IPS-NIHi7 (cell line): ENCODE data around the gene GREB1.

ENCODE experiments used
- DNase-seq: peaks from one replicate; pipeline ENCODE4 v3.0.0; 2012; ENCODE audit warnings: mixed read lengths; ENCODE audit errors: extremely low spot score

The GREB1 gene

DNA sequence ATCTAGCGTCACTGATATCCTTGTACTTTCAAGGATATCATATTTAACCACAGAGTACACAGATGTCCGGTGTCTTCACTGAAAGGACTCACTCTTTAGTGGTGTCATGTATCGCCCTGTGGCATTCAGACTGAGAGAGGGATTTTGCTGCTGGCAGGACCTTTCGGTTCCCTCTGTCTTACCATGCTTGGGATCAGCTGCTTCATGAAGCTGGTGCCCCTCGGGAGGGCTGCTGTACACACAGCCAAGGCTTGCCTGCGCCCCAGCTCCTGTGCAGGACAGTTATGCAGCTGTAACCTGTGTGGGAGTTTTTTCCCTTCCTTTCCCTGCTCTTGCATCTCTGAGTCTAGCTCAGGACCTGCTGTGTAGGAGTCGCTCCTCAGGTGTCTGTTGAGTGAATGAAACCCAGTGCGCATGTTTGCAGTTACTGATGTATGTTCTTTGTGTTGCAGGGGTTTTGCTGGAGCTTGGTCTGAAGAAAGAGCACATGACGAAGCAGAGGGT lies 64.4 kb downstream of the GREB1 start:
- no peak for DNase-seq

DNA sequence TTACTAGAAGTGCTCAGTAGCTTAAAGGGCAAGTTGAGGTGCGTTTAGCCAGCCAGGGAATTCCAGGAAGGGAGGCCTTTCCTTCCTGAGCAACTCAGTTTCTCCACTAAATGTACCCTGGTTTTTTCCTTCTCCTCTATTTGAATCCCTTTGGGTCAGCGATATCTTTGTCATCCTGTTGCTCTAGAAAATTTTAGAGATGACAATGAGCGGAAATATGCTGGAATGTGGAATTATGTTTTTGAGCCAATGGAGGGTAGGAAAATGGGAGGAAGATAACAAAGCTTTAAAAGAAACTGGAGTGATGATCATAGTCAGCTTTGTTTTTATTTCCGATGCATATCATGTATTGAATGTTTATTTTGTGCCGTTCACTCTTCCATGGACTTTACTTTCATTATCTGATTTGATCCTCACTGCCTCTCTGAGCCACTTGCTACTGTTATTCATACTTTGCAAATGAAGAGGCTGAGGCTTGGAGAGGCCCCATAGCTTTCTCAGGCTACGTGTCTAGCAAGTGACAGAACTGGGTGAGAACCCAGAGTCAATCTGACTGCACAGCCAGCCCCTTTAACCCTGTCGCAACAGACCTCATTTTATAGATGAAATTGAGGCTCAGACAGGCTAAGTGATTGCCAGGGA lies 68.8 kb downstream of the GREB1 start:
- no peak for DNase-seq

DNA sequence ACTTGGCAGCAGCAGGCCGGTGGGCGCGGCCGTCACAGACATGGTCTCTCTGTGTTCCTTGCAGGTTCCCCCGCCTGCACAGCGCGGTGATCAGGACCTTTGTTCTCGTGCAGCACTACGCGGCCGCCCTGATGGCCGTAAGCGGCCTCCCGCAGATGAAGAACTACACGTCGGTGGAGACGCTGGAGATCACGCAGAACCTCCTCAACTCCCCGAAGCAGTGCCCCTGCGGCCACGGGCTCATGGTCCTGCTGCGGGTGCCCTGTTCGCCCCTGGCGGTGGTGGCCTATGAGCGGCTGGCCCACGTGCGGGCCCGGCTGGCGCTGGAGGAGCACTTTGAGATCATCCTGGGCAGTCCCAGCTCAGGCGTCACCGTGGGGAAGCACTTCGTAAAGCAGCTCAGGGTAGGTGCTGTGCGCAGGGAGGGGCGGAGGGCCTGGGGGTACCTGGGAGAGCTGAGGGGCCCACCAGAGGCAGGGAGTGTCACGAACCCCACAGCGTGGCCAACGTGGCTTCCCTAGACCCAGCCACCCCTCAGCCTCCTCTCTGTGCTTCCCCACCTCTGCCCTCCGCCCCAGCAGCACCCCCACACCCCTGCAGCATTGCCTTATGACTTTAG lies 76.9 kb downstream of the GREB1 start:
- DNase-seq, result no peak

DNA sequence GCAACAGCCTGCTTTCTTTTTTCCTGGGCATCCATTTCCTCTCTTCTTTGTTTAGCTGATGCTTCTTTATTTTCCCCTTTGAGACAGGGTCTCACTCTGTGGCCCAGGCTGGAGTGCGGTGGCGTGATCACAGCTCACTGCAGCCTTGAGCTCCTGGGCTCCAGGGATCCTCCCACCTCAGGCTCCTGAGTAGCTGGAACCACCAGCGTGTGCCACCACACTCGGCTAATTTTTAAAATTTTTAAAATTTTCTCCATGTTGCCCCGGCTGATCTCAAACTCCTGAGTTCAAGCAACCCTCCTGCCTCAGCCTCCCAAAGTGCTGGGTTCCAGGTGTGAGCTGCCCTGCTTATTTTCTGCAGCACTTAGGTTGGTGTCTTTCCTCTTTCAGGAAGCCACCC lies 77.4 kb downstream of the GREB1 start:
- no peak for DNase-seq

DNA sequence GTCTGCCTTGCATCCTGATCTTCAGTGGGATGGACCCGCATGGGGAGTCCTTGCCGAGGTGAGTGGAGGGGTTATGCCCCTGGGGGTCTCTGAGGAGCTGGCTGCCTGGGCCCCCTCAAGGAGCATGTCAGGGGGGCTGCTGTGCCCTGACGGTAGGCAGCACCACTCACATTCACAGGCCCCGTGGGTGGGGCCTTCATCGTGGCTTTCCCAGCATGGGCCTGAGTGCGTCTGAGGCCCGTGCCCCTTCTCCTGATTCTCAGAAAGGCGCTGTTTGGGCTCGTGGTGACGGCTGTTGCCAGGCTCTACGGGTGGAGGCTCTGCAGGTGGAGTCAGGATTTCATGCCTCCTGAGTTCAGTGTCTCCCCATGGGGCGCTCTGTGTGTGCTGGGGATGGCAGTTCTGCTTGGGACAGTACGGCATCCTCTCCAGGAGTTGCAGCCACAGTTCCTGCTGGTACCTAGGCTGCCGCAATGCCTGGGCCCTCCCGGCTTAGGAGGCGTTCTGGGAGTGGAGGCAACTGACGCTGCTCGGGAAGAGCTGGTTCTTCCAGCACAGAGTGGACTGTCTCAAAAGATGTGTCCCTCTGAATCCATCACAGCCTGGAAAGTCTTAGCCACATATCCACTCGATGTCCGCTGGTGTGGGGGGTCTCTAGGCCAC lies 78.8 kb downstream of the GREB1 start:
- DNase-seq, result no peak

DNA sequence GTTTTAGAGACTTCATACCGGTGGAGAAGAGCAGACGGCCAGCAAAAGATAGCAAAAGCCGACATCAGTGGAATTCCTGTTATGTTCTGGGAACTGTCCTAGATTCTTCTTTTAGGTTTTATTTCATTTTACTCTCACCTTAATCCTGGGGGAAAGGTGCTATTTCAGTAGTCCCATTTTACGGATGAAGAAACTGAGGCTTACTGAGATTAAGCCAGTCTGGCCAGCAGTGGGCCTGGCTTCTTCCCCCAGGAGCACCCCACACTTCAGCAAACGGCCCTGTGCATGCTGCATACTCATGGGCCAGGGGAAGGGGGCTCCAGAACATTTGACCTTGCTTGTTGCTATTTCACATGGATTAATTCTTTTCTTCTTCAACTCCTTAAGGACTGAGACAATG lies 79.5 kb downstream of the GREB1 start:
- DNase-seq, result no peak

DNA sequence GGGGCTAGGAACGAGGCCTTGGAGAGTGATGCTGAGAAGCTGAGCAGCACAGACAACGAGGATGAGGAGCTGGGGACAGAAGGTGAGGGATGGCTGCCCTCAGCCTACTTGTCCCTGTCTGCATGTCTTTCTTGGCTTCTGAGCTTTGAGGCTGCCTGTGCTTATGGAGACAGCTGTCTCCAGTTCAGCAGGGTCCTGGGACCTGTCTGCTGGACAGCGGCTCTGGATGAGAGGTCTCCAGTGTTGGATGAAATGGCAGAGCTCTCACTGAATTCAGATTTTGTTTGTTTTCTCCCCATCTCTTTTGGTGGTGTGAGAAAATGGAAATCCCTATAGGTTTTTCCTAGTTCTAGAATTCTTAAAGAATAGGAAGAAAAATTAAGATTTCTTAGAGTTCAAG lies 81.4 kb downstream of the GREB1 start:
- DNase-seq, result no peak

DNA sequence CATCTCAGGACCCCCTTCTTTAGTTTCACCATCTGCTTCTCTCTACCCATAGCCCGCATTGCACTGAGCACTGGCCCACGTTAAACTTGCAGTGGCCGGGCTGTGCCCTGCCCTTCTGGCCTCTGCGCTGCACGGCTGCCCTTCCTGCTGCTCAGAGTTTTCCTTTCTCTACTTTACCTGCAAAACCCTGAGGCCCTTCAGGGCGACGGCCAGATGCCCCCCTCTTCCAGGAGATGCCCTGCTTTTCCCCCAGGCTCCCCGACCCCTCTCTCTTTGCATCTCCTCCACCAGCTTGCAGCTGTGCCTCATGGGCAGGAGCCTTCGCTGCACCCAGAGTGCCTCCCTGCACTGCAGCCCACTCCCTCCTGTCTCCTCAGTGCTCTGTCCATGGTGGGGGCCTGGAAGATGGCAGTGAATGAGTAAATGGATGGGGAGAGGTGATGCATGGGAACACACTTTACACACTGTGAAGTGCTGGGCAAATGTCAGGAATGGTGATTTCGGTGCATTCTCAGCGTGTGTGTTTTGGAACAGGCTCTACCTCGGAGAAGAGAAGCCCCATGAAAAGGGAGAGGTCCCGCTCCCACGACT lies 82.3 kb downstream of the GREB1 start:
- no peak for DNase-seq

DNA sequence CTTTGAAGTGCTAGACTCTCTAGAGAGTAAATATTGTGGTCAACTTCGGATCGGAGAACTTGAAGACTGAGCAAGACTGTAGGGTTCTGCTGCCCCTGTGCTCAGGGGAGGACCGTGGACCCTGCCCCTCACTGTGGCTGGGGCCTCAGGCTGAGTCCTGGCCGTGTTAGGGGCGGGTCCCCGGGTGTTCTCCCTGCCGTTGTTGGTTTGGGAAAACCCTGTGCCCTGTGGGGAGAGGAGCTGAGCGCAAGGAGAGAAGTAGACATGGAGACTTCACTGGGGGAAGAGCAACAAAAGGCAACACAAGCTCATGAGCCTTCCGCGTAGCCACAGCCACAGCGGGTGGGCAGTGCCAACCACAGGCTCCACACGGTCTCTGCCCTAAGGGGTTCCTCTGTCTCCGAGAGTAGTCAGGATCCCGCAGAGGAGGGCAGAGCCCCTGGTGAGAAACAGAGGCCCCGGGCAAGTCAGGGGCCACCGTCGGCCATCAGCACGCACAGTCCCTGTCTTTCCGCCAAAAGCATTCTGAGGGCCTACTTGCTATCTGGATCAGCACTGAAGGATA lies 83.1 kb downstream of the GREB1 start:
- no peak for DNase-seq

DNA sequence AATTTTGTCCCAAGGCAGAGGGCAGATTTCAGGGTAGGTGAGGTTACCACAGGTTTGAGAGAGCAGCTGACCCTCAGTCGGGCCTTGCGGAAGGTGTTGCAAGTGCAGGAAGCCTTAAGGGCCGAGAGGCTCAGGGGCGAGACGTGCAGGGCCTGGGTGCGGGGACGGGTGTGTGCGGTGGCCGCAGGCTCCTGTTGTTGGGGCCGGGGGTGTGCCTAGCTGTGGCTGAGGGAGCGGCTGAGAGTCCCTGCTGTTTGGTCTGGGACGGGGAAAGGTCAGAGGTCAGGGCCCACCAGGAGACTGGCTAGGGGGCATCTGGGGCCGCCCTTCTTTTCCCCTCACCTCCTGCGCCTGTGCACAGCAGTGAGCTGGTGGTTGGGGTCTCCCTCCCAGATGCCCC lies 83.7 kb downstream of the GREB1 start:
- no peak for DNase-seq

DNA sequence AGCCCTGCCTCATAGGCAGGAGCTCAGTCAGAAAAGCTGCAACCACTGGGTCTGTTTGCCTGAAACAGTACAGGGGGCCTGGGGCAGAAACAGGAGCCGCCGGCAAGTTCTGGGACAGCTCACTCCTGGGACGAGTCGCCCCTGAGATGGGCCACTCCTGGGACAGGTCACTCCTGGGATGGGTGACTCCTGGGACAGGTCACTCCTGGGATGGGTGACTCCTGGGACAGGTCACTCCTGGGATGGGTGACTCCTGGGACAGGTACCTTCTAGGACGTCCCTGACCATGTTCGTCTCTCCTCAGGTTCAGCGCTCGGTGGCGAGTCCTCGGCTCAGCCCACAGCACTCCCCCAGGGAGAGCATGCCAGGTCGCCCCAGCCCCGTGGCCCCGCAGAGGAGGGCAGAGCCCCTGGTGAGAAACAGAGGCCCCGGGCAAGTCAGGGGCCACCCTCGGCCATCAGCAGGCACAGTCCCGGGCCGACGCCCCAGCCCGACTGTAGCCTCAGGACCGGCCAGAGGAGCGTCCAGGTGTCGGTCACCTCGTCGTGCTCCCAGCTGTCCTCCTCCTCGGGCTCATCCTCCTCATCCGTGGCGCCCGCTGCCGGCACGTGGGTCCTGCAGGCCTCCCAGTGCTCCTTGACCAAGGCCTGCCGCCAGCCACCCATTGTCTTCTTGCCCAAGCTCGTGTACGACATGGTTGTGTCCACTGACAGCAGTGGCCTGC lies 84.3 kb downstream of the GREB1 start:
- DNase-seq, result no peak

DNA sequence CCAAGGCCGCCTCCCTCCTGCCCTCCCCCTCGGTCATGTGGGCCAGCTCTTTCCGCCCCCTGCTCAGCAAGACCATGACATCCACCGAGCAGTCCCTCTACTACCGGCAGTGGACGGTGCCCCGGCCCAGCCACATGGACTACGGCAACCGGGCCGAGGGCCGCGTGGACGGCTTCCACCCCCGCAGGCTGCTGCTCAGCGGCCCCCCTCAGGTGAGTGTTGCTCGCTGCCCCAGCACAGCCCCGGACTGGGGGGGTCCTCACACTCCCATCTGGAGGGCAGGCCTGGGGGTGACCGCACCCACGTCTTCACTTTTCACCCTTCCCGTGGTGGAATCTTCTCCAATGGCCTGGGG lies 84.8 kb downstream of the GREB1 start:
- DNase-seq, result no peak

DNA sequence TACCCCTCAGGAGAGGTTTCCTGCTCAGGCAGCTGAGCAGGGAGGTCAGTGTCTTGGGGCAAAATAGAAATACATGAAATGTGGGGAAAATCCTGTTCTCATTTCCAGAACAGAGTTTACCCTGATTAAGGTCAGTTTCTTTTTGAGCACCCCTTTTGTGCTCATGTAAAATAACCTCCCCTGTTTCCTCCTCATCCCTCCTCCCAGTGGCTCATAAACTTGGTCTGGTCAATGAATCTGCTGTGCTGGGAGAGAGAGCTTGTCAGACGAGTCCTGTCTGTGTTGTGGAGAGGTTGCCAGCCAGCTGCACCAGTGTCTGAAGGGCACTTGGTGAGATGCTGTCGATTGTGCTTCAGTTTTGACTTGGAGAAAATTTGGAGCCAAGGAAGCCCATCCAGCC lies 87.6 kb downstream of the GREB1 start:
- no peak for DNase-seq

DNA sequence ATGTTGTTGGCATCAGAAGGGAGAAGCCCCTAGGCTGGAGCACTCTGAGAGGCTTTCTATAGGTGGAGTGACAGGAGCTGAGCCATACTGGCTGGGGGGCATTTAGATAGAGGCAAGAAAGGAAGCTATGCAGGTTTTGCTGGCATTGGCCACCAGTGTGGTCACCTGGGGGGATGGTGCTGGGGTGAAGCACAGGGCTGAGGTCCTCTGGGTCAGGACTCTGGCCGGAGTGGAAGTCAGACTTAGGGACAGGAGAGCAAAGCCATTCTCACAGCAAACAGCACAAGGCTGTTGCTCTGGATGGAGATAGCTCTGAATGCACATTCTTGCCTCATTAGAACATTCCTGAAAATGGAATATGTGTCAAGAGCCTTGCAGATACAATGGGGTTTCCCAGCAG lies 88.8 kb downstream of the GREB1 start:
- DNase-seq, result no peak

DNA sequence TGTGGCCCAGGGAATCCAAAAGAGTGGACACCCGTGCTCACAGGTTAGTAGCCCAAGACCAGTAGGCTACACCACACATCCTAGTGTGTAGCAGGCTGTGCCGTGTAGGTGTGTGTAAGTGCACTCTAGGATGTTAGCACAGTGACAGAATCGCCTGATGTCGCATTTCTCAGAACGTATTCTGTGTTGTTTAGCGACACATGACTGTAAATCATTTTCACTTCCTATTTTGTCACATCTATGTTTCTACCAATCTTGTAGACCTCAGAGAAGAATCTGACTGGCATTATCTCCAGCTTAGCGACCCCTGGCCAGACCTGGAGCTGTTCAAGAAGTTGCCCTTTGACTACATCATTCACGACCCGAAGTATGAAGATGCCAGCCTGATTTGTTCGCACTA lies 91.0 kb downstream of the GREB1 start:
- DNase-seq, result no peak

DNA sequence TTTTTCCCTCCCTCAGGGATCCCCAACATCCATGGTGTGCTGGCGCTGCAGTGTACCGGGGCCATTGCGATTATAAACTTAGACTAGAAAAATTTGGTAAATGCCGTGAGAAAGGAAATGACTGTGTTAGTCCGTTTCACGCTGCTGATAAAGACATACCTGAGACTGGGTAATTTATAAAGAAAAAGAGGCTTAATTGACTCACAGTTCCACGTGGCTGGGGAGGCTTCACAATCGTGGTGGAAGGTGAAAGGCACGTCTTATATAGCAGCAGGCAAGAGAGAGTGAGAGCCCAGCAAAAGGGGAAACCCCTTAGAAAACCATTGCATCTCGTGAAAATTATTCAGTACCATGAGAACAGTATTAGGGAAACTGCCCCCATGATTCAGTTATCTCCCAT lies 91.8 kb downstream of the GREB1 start:
- DNase-seq, result no peak

DNA sequence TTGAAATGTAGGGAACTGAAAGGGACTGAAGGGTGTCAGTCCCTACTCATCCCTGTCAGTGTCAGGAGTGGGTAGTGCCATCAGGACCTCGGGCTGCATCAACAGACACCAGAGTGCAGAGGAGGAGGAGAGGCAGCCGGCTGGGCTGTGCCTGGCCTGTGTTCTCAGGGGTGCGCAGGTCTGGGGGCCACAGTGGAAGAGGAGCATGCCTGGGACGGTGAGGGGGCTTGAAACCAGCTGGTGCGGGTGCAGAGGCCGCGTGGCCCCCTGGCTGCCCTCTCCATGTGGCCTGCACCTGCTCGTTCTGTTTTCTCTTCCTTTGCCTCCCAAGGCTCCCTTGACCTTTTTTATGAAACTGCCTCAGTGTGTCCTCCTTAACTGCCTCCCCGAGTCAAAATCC lies 94.8 kb downstream of the GREB1 start:
- DNase-seq, result no peak

DNA sequence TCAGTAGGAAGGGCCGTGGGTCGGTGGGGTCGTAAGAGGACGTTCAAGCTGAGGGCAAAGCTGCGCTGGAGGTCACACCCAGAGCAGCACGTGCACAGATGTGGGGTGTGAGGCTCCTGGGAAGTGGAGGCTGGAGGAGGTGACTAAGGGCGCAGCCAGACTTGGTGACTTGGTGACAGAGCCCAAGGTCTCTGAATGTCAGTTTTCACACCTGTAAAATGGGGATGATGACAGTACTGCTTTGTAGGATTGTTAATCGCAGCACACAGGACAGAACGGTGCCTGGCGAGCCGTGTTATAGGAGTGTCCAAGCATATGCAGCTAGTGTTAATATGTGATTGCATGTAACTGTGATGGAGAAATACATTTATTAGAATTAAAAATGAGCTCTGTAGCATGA lies 95.4 kb downstream of the GREB1 start:
- no peak for DNase-seq

DNA sequence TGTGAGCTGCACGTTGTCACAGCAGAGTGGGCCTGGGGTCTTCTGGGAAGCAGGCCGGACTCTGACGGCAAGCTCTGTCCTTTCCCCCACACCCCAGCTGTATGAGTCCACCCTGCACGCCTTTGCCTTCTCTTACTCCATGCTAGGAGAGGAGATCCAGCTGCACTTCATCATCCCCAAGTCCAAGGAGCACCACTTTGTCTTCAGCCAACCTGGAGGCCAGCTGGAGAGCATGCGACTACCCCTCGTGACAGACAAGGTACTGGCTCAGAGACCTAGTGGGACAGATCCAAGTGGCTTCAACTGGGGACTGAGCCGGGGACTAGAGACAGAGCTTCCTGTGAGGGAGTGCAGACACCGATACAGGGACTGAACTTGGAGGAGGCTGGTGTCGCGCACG lies 96.0 kb downstream of the GREB1 start:
- no peak for DNase-seq

DNA sequence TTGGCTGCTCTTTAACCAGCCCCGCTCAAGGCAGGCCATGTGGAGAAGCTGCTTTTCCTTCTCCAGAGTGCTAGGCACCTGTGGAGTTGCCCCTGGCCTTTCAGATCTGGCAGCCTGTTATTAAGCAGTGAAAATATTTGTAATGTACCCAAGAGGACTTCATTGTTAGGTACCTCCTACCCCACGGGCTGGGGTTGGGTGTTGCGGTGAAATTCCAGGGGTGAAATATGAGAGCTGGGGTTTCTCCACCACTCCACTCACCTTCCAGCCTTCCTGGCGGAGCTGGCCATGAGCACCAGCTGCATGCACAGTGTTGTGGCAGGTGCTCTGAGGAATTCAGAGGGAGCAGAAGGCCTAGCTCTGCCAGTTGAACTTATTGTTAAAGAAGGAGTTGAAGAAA lies 97.0 kb downstream of the GREB1 start:
- no peak for DNase-seq

DNA sequence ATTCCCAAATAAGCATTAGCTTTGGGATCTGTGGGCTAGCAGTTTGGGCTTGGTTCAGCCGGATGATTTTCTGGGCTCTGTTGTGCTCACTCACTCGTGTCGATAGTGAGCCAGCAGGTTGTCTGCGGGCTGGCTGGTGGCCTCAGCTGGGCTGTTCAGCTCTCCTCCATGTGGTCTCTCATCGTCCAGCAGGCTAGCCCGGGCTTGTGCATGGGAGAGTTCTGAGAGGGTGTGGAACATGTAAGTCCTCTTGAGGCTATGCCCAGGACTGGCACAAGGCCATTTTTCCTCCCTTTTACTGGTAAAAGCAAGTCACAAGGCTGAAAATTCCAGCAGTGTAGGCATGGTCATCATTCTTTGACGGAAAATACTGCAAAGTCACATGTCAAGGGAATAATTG lies 97.6 kb downstream of the GREB1 start:
- no peak for DNase-seq

DNA sequence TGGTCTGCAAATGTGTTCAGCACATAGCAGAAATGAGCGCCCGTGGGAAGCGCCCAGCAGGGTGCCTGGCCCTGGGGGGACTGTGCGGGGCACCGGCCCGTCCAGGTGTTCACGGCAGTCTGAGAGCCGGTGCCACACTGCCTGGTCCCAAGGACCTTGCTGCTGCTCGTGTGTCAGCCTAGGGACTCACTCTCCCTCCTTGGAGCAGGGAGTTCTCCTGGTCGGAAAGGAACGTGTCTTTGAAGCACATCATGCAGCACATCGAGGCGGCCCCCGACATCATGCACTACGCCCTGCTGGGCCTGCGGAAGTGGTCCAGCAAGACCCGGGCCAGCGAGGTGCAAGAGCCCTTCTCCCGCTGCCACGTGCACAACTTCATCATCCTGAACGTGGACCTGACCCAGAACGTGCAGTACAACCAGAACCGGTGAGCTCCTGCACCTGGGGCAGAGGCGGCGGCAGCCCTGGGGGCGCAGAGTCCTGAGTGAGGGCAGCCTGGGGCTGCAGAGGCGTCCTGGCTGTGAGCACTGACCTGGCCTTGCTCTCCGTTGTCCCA lies 100.2 kb downstream of the GREB1 start:
- DNase-seq, result no peak
